ENCODE data around the gene SNAP47.

The SNAP47 gene

GRCh38 chr1:227813962-227814361, 78.7 kb downstream of the SNAP47 start:
- no peak for TF ChIP-seq Cebpa-rat (IDR thresholded peaks at IDR 0.05)
- H3K36me3 ChIP-seq, result 0 out of 22 replicates have a peak, but pooled peaks cover 0 to 4% (median 0%) of the 10 kb centered on the region in 11 experiments
- no peaks in the 10 kb centered on the region for H4K20me1 ChIP-seq
- H3K4me2 ChIP-seq, result no peak overlapping the region
- peaks cover 0 to 8% (median 1%) of the 10 kb centered on the region in 10 experiments; a peak in 11 of 20 replicates for H3K4me1 ChIP-seq
- H3K9ac ChIP-seq, result no peak overlapping the region
- no peak overlapping the region for H3K27ac ChIP-seq
- H3K27me3 ChIP-seq, result no peaks in the 10 kb centered on the region
- H3K4me3 ChIP-seq, result peak overlapping the region in 1 of 10 experiments; percentile 24; a peak in 1 of 20 replicates
- H3K9me3 ChIP-seq (replicated peaks in 1 of 11), result peaks cover 42 to 74% (median 55%) of the 10 kb centered on the region in 11 experiments

DNA sequence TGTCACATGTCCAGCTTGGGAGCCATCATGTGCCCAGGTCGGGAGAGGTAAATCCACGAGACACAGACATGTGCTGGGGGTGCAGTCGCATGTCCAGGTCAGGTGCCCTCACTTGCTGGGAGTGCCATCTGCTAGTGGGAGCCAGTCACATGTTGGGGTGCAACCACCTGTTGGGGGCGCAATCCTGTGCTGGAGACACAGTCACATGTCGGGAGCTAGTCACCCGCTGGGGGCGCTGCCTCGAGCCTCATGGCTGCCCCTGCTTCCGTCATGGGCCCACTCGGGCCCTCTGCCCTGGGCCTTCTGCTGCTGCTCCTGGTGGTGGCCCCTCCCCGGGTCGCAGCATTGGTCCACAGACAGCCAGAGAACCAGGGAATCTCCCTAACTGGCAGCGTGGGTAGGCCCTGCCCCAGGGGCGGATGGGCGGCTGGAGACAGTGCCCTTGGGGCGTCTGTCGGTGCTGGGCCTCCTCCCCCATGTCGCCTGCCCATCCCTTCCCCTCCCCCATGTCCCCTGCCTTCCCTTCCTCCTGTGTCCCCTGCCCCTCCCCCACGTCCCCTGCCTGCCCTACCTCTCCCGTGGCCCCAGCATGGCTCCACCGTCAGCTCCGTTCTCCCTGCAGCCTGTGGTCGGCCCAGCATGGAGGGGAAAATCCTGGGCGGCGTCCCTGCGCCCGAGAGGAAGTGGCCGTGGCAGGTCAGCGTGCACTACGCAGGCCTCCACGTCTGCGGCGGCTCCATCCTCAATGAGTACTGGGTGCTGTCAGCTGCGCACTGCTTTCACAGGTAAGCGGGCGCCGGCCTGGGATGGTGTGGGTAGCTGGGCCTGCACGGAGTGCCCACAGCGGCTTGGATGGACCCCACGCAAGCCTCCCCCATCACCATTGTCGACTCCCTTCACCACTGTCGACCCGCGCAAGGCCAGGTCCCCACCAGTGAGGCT, 80.5 kb downstream of the SNAP47 start, which contains the start of gene PRSS38:
TSS of gene PRSS38 (plus strand) at position 208 of the 942 bp plus-strand sequence. CDS start at position 250, 42 bp downstream.
- H4K20me1 ChIP-seq, result no peaks in the 10 kb centered on the region
- H3K9me3 ChIP-seq (replicated peaks in 1 of 11), result peaks cover 40 to 68% (median 49%) of the 10 kb centered on the region in 11 experiments
- H3K4me2 ChIP-seq, result no peak within 1 kb of the TSS; a peak in 1 of 22 replicates
- no peak within 1 kb of the TSS for H3K27ac ChIP-seq
- H3K36me3 ChIP-seq, result 0 out of 22 replicates have a peak, but pooled peaks cover 0 to 4% (median 0%) of the 10 kb centered on the region in 11 experiments
- no peak within 1 kb of the TSS for H3K9ac ChIP-seq
- H3K27me3 ChIP-seq, result no peaks in the 10 kb centered on the region
- H3K4me1 ChIP-seq, result peaks cover 0 to 7% (median 0%) of the 10 kb centered on the region in 10 experiments; a peak in 4 of 20 replicates
- TF ChIP-seq Cebpa-rat (IDR thresholded peaks at IDR 0.05), result no peak
- no peak within 1 kb of the TSS for H3K4me3 ChIP-seq

DNA sequence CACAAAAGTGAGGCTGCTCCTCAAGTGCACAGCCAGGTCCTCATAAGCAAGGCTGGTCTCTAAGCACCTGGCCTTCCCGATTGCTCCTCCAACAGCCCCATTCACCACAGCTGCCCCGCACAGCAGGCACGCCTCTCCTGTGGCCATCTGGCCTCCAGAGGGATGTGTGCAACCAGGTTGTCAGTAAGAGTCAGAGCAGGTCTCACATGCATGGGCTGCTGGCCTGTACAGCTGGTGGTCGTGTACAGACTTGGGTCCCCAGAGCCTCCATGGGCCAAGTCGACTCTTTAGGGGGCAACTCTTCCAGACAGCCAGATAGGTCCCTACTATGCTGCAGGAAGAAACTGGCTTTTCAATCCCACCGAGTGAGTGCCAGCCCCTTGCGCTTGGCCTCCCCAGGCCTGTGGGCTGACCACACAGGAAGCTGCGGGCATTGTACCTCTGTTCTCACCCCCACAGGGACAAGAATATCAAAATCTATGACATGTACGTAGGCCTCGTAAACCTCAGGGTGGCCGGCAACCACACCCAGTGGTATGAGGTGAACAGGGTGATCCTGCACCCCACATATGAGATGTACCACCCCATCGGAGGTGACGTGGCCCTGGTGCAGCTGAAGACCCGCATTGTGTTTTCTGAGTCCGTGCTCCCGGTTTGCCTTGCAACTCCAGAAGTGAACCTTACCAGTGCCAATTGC, 81.7 kb downstream of the SNAP47 start:
- Histone ChIP-seq H3K4me2 (peak overlapping the region in 4 of 11 experiments; percentile 15 to 35 (median 20); a peak in 3 of 22 replicates), H3K36me3 (0 out of 22 replicates have a peak, but pooled peaks cover 0 to 4% (median 0%) of the 10 kb centered on the region in 11 experiments), H3K9ac (no peak overlapping the region), H3K4me3 (no peak overlapping the region), H3K9me3 (replicated peaks in 1 of 11) (peaks cover 42 to 64% (median 54%) of the 10 kb centered on the region in 11 experiments), H3K27ac (no peak overlapping the region), H3K27me3 (no peaks in the 10 kb centered on the region), H3K4me1 (peaks cover 0 to 7% (median 0%) of the 10 kb centered on the region in 10 experiments; a peak in 4 of 20 replicates), H4K20me1 (no peaks in the 10 kb centered on the region)
- TF ChIP-seq Cebpa-rat (IDR thresholded peaks at IDR 0.05), result no peak

DNA sequence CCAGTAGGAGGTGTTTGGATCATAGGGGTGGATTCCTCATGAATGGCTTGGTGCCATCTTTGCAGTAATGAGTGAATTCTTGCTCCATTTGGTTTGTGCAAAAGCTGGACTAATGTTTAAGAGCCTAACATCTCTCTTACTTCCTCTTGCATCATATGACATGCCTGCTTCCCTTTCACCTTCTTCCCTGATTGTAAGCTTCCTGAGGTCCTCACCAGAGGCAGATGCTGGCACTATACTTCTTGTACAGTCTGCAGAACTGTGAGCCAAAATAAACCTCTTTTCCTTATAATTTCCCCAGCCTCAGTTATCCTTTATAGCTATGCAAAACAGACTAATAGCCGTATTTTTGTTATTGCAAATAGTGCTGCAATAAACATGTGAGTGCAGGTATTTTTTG, 88.3 kb downstream of the SNAP47 start:
- Histone ChIP-seq H3K4me3 (no peak overlapping the region), H4K20me1 (no peaks in the 10 kb centered on the region), H3K4me1 (no peaks in the 10 kb centered on the region), H3K27me3 (no peaks in the 10 kb centered on the region), H3K27ac (no peak overlapping the region), H3K4me2 (no peak overlapping the region), H3K9me3 (replicated peaks in 1 of 11) (peaks cover 13 to 24% (median 20%) of the 10 kb centered on the region in 11 experiments; a peak in 21 of 22 replicates), H3K36me3 (no peaks in the 10 kb centered on the region), H3K9ac (no peak overlapping the region)
- TF ChIP-seq Cebpa-rat (IDR thresholded peaks at IDR 0.05), result no peak

- H3K4me3 ChIP-seq, result no peak overlapping the region
- H3K4me1 ChIP-seq, result no peaks in the 10 kb centered on the region
- TF ChIP-seq Cebpa-rat (IDR thresholded peaks at IDR 0.05), result no peak
Measured at GRCh38 chr1:227824204-227824603, 89.0 kb downstream of the SNAP47 start.

GRCh38 chr1:227828786-227829185, 93.6 kb downstream of the SNAP47 start:
- no peak overlapping the region for H3K4me2 ChIP-seq
- no peak overlapping the region for H3K4me3 ChIP-seq
- H3K4me1 ChIP-seq, result no peaks in the 10 kb centered on the region
- H3K9me3 ChIP-seq (replicated peaks in 1 of 11), result peaks cover 6 to 24% (median 14%) of the 10 kb centered on the region in 11 experiments; a peak in 21 of 22 replicates
- no peaks in the 10 kb centered on the region for H4K20me1 ChIP-seq
- no peak overlapping the region for H3K27ac ChIP-seq
- no peaks in the 10 kb centered on the region for H3K27me3 ChIP-seq
- TF ChIP-seq Cebpa-rat (IDR thresholded peaks at IDR 0.05), result no peak
- no peaks in the 10 kb centered on the region for H3K36me3 ChIP-seq
- H3K9ac ChIP-seq, result no peak overlapping the region

More at GRCh38 chr1:227824204-227824603, 89.0 kb downstream of the SNAP47 start:
- Histone ChIP-seq H3K36me3 (no peaks in the 10 kb centered on the region), H3K9ac (no peak overlapping the region), H4K20me1 (no peaks in the 10 kb centered on the region), H3K27me3 (no peaks in the 10 kb centered on the region), H3K27ac (no peak overlapping the region), H3K9me3 (replicated peaks in 1 of 11) (peaks cover 14 to 27% (median 21%) of the 10 kb centered on the region in 11 experiments; a peak in 21 of 22 replicates), H3K4me2 (no peak overlapping the region)
